Osteoblast (primary cell): Measurements from ENCODE around the gene APELA. TPM values are rescaled to one million over a fixed set of nuclear protein-coding genes. Genes with fewer than 3 reads are reported as not detected.
"Not testable (repeated sequence)": the region's sequence is repeated elsewhere in the genome, so short reads cannot be mapped to it uniquely, and the experiment has no call there.

Experiments used
- DNase-seq: peaks from one replicate; pipeline ENCODE4 v3.0.0; 2011; ENCODE audit warnings: low spot score, mixed read lengths; ENCODE audit not compliant: insufficient read length; ENCODE audit errors: missing footprints
- H2AFZ ChIP-seq: 2 replicates; pipeline ENCODE4 v1.6.0; 2011; ENCODE audit warnings: mild to moderate bottlenecking, low read length
- H3K27ac ChIP-seq: 2 replicates; pipeline ENCODE4 v1.5.1; 2011; ENCODE audit warnings: mild to moderate bottlenecking, low read depth, low read length, moderate library complexity
- H3K27me3 ChIP-seq: 2 replicates; pipeline ENCODE4 v1.6.0; 2012; ENCODE audit warnings: mild to moderate bottlenecking, control low read depth, inconsistent platforms, low read length, moderate library complexity; ENCODE audit not compliant: insufficient read depth
- H3K36me3 ChIP-seq: 2 replicates; pipeline ENCODE4 v1.5.1; 2011; ENCODE audit warnings: mild to moderate bottlenecking, low read length, control low read depth, moderate library complexity; ENCODE audit not compliant: insufficient read depth
- H3K4me1 ChIP-seq: 2 replicates; pipeline ENCODE4 v1.5.1; 2011; ENCODE audit warnings: mild to moderate bottlenecking, low read length, control low read depth, moderate library complexity; ENCODE audit not compliant: insufficient read depth
- H3K4me2 ChIP-seq: 2 replicates; pipeline ENCODE4 v1.6.0; 2011; ENCODE audit warnings: mild to moderate bottlenecking, low read length; ENCODE audit not compliant: insufficient read depth
- H3K4me3 ChIP-seq: fragments of 200-600 bp; sonication (generic); 3 replicates; pipeline ENCODE4 v1.5.1; 2012; ENCODE audit warnings: mild to moderate bottlenecking, low read length, inconsistent platforms; ENCODE audit not compliant: insufficient read depth
- H3K79me2 ChIP-seq: 2 replicates; pipeline ENCODE4 v1.6.0; 2012; ENCODE audit warnings: mild to moderate bottlenecking, low read length, control low read depth, inconsistent platforms; ENCODE audit not compliant: insufficient read depth
- H3K9me3 ChIP-seq: 2 replicates; pipeline ENCODE4 v1.5.1; 2011; ENCODE audit warnings: low read depth, low read length, control low read depth
- H4K20me1 ChIP-seq: 2 replicates; pipeline ENCODE4 v1.6.0; 2012; ENCODE audit warnings: mild to moderate bottlenecking, low read length, control low read depth; ENCODE audit not compliant: insufficient read depth
- total RNA-seq: library from RNA; depleted of rRNA; stranded (reverse); fragments of >200 nt; gene quantifications from 2 replicates; pipeline ENCODE4 v1.2.3, GENCODE V29; 2012
- TF ChIP-seq, protein P1 (sequence below): IDR thresholded peaks from 2 replicates; pipeline ENCODE4 v1.5.1; 2011; ENCODE audit warnings: mild to moderate bottlenecking, low read depth, low read length, moderate library complexity; ENCODE audit errors: extremely low read depth

The APELA gene
- total RNA-seq, 1 donor, result not detected

DNA sequence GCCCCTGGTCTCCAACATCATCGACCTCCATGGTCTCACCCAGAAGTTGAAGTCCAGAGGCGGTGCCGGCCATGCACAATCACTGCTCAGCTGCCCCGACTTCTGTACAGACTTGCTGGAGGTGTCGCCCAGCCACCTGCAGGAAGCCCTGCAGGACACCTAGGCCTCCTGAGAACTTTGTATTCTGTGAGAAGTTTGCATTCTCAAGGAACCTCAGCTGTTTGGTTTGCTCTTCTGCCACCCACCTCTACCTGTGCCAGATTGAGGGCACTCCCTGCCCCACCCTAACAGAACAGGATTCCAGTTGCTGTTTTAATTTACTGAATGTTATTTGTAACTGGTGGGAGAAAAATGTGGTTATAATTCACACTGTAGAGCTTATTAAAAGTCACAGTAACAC lies 53.7 kb downstream of the APELA start:
- no peak overlapping the region for H3K27ac ChIP-seq
- no peaks in the 10 kb centered on the region for H3K9me3 ChIP-seq
- no peaks in the 10 kb centered on the region for H3K36me3 ChIP-seq
- no peak for DNase-seq
- H4K20me1 ChIP-seq, result no peaks in the 10 kb centered on the region
- no peaks in the 10 kb centered on the region for H3K79me2 ChIP-seq
- TF ChIP-seq, protein P1, sequence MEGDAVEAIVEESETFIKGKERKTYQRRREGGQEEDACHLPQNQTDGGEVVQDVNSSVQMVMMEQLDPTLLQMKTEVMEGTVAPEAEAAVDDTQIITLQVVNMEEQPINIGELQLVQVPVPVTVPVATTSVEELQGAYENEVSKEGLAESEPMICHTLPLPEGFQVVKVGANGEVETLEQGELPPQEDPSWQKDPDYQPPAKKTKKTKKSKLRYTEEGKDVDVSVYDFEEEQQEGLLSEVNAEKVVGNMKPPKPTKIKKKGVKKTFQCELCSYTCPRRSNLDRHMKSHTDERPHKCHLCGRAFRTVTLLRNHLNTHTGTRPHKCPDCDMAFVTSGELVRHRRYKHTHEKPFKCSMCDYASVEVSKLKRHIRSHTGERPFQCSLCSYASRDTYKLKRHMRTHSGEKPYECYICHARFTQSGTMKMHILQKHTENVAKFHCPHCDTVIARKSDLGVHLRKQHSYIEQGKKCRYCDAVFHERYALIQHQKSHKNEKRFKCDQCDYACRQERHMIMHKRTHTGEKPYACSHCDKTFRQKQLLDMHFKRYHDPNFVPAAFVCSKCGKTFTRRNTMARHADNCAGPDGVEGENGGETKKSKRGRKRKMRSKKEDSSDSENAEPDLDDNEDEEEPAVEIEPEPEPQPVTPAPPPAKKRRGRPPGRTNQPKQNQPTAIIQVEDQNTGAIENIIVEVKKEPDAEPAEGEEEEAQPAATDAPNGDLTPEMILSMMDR, result no peak
- no peak overlapping the region for H2AFZ ChIP-seq
- no peaks in the 10 kb centered on the region for H3K4me1 ChIP-seq
- H3K27me3 ChIP-seq, result no peaks in the 10 kb centered on the region
- H3K4me3 ChIP-seq, result no peak overlapping the region
- H3K4me2 ChIP-seq, result no peak overlapping the region

- Histone ChIP-seq H3K79me2 (no peaks in the 10 kb centered on the region), H3K9me3 (no peaks in the 10 kb centered on the region), H3K4me2 (no peak overlapping the region), H3K4me3 (no peak overlapping the region), H3K27ac (no peak overlapping the region), H2AFZ (no peak overlapping the region), H3K4me1 (no peaks in the 10 kb centered on the region), H4K20me1 (no peaks in the 10 kb centered on the region), H3K27me3 (no peaks in the 10 kb centered on the region), H3K36me3 (no peaks in the 10 kb centered on the region)
- TF ChIP-seq, protein P1, result no peak
- peak; percentile 60 for DNase-seq
Observed at GRCh38 chr4:164931551-164932324, 54.8 kb downstream of the APELA start.

DNA sequence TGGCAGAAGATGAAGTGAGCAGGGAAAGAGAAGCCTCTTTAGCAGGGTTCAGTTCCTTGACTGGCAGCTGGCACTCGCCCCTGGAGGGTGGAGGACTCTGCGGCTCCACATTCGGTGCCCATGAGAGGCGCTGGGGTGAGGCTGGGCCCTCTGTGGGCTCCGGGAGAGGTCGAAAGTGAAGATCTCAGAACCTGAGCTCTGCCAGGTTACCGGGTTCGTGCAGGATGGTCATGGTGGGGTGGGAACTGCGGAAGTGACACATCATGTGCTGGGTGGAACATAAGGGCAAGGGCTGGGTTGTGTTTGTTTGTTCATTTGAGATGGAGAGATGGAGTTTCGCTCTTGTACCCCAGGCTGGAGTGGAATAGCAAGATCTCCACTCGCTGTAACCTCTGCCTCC lies 56.3 kb downstream of the APELA start:
- no peak overlapping the region for H3K27ac ChIP-seq
- H3K4me1 ChIP-seq, result no peaks in the 10 kb centered on the region
- H3K4me2 ChIP-seq, result no peak overlapping the region
- no peak overlapping the region for H2AFZ ChIP-seq
- no peak for DNase-seq
- H3K36me3 ChIP-seq, result no peaks in the 10 kb centered on the region
- no peaks in the 10 kb centered on the region for H3K9me3 ChIP-seq
- TF ChIP-seq, protein P1, result no peak
- H3K4me3 ChIP-seq, result no peak overlapping the region
- no peaks in the 10 kb centered on the region for H3K79me2 ChIP-seq
- H3K27me3 ChIP-seq, result no peaks in the 10 kb centered on the region
- no peaks in the 10 kb centered on the region for H4K20me1 ChIP-seq

- H3K4me3 ChIP-seq, result no peak overlapping the region
- no peaks in the 10 kb centered on the region for H3K9me3 ChIP-seq
- no peak overlapping the region for H3K27ac ChIP-seq
- no peak for DNase-seq
- H3K4me2 ChIP-seq, result no peak overlapping the region
- H3K36me3 ChIP-seq, result no peaks in the 10 kb centered on the region
- H3K4me1 ChIP-seq, result no peaks in the 10 kb centered on the region
- H4K20me1 ChIP-seq, result no peaks in the 10 kb centered on the region
- H3K27me3 ChIP-seq, result no peaks in the 10 kb centered on the region
- H3K79me2 ChIP-seq, result no peaks in the 10 kb centered on the region
- no peak overlapping the region for H2AFZ ChIP-seq
- TF ChIP-seq, protein P1, result peak; percentile 15
Observed at GRCh38 chr4:164935363-164935762, 58.4 kb downstream of the APELA start.

DNA sequence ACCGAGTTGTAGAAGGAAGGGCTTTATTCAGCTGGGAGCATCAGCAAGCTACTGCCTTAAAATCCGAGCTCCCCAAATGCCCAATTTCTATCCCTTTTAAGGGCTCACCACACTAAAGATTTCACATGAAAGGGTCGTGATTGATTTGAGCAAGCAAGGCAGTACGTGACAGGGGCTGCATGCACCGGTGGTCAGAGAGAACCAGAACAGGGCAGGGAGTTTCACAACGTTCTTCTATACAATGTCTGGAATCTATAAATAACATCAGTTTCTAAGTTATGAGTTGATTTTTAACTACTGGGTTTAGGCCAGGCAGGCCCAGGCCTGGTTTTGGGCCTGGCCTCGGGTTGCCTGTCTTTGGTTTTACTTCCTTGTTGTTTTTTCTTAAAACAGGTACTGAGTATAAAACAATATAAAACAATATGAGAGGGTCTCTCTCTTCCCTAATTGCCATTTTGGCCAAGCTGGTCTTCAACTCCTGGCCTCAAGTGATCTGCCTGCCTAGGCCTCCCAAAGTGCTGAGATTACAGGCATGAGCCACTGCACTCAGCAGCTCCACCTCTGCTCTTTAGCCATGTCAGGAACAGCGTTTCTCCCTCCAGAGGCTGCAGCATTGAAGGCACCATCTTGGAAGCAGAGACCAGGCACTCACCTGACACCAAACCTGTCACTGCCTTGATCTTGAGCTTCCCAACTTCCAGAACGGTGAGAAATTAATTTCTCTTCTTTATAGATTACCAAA lies 59.1 kb downstream of the APELA start:
- H4K20me1 ChIP-seq, H3K27ac ChIP-seq, H3K27me3 ChIP-seq, H3K79me2 ChIP-seq, H3K9me3 ChIP-seq, H3K4me3 ChIP-seq, H2AFZ ChIP-seq, DNase-seq, H3K4me1 ChIP-seq, H3K4me2 ChIP-seq, H3K36me3 ChIP-seq: not testable (repeated sequence)
